Measurements from ENCODE around the gene TBC1D1.
"Not testable (repeated sequence)": the region's sequence is repeated elsewhere in the genome, so short reads cannot be mapped to it uniquely, and the experiment has no call there.

The TBC1D1 gene

GRCh38 chr4:37970702-37971101, 79.8 kb downstream of the TBC1D1 start:
- H3K4me3 ChIP-seq (ENCODE audit: low read length) = no peak overlapping the region
- peak; percentile 88 for DNase-seq (ENCODE audit: low read depth)
- TF ChIP-seq CTCF (IDR thresholded peaks at IDR 0.05; ENCODE audit: insufficient read depth, low read depth, low read length, missing control alignments) = peak; percentile 65

DNA sequence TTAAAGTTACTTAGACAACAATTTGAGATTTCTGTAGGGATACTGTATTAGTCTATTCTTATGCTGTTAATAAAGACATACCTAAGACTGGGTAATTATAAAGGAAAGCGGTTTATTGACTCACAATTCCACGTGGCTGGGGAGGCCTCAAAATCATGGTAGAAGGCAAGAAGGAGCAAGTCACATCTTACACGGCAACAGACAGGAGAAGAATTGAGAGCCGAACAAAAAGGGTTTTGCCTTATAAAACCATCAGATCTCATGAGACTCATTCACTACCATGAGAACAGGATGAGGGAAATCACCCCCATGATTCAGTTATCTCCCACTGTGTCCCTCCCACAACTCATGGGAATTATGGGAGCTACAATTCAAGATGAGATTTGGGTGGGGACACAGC, 80.3 kb downstream of the TBC1D1 start:
- TF ChIP-seq CTCF (IDR thresholded peaks at IDR 0.05; ENCODE audit: insufficient read depth, low read depth, low read length, missing control alignments) = no peak
- no peak overlapping the region for H3K4me3 ChIP-seq (ENCODE audit: low read length)

DNA sequence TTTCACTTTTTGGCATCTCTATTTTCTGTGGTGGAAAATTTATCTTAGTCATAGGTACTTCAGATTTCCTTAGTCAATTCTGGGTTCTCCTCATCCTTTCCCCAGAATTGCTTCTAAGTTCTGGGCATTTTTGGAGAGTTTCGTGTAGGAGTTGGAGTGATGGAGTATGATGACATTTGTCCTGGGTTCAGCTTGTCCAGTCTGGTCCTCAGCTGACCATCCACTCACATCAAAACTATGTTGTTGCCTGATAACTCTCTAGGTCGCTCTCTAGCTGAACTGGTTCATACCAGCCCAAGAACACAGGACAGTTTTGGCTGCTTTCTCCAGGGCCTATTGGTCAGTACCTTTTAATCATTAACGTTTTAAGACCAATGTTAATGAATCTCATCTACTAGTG, 82.6 kb downstream of the TBC1D1 start:
- no peak overlapping the region for H3K4me3 ChIP-seq (ENCODE audit: low read length)
- DNase-seq (ENCODE audit: low read depth) = no peak
- no peak for TF ChIP-seq CTCF (IDR thresholded peaks at IDR 0.05; ENCODE audit: insufficient read depth, low read depth, low read length, missing control alignments)

More for the DNA sequence above, 80.3 kb downstream of the TBC1D1 start:
- DNase-seq (ENCODE audit: low read depth) = no peak

DNA sequence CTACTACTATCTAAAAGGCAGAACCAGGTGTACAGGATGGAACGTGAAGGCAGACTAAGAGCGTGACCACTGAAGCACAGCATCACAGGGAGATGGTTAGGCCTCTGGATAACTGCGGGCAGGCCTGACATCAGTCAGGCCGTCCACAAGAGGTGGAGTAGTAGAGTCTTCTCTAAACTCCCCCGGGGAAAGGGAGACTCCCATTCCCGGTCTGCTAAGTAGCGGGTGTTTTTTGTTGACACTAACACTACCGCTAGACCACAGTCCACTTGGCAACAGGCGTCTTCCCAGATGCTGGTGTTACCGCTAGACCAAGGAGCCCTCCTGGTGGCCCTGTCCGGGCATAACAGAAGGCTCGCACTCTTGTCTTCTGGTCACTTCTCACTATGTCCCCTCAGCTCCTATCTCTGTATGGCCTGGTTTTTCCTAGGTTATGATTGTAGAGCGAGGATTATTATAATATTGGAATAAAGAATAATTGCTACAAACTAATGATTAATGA, 84.5 kb downstream of the TBC1D1 start:
- not testable (repeated sequence) for DNase-seq (ENCODE audit: low read depth); H3K4me3 ChIP-seq (ENCODE audit: low read length)

GRCh38 chr4:37976507-37976906, 85.6 kb downstream of the TBC1D1 start:
- peak; percentile 32 for DNase-seq (ENCODE audit: low read depth)
- H3K4me3 ChIP-seq (ENCODE audit: low read length) = no peak overlapping the region
- no peak for TF ChIP-seq CTCF (IDR thresholded peaks at IDR 0.05; ENCODE audit: insufficient read depth, low read depth, low read length, missing control alignments)

DNA sequence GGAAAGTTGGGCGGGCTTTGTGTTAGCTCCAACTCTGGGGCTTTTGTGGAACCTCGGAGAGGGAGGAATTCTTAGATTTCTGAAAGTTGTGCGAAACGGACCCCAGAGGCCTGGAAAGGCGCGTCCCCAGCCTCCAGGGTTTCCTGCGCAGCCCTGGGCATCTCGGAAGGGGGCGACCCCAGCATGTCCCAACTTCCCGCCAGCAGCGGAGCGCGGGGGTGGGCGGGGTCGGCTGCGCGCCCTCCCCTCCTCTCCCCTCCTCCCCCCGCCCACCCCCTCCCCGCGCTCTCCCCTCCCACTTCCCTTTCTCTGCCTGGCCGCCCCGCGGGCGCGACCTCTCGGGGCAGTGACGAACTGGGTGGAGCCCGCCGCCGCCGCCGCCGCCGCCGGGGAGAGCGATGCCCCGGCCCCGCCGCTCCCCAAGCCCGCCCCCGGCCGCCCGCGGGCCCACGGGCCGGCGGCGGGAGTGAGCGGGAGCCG, 86.1 kb downstream of the TBC1D1 start:
- peak overlapping the region; percentile 44 for H3K4me3 ChIP-seq (ENCODE audit: low read length)
- DNase-seq (ENCODE audit: low read depth) = peak; percentile 54
- TF ChIP-seq CTCF (IDR thresholded peaks at IDR 0.05; ENCODE audit: insufficient read depth, low read depth, low read length, missing control alignments) = no peak

DNA sequence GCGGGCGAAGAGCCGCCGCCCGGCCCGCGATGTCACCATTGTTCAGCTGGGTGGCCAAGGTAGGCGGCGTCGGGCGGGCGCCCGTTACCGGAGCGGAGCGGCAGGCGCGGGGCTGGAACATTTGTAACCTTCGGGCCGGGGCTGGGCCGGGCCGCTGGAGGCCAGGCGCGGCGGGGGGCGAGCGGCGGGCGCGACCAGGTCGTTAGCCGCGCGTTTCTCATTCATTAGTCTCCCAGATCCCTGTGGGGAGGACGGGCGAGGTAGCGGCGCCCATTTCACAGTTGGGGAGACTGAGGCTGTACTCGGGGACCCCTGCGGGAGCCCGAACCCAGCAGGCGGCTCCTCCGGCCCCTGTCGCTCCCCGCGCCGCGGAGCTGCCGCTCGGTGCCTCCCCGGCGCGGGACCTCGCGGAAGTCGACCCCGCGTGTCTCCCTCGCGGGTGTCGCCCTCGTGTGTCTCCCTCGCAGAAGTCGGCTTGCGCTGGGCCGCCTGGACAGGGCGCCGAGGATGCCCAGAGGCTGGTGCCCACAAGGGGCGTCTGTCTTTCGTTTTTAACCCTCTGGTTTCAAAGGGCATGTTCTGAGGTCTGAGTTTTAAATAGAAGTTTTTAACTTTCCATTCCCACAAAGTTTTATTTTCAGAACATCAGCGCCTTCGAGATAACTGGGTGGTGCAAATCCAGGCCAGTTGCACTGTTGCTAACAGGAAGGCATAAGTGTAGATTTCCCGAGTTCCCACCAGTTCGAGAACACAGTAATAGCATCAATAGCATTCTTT, 86.8 kb downstream of the TBC1D1 start:
- peak; percentile 36 for DNase-seq (ENCODE audit: low read depth)
- peak; percentile 24 for TF ChIP-seq CTCF (IDR thresholded peaks at IDR 0.05; ENCODE audit: insufficient read depth, low read depth, low read length, missing control alignments)
- peak overlapping the region; percentile 44 for H3K4me3 ChIP-seq (ENCODE audit: low read length)
